ENCODE results near the gene PRKCD. TPM values are rescaled to one million over a fixed set of nuclear protein-coding genes. Genes with fewer than 3 reads are reported as not detected.

PRKCD gene
- total RNA-seq, 2 experiments from 2014 or later, result 18.7 to 21.5 TPM

GRCh38 chr3:53195066-53195450, 34.0 kb downstream of the PRKCD start:
- no peak overlapping the region for H3K27ac Mint-ChIP-seq
- DNase-seq (no peak), ATAC-seq (no peak)
- ChIA-PET CTCF (interaction anchor here (0.9 to 9.7 kb wide), 13 partner anchors 10 to 349 kb away, joined by 3 to 178 read pairs (median 9); partner anchors contain the start of genes PRKCD and RFT1), POLR2A (interaction anchor here (1.0 to 1.4 kb wide), 3 partner anchors 59 to 86 kb away, joined by 3 to 7 read pairs (median 4); no protein-coding TSS in a partner anchor)
- peaks cover 6% of the 10 kb centered on the region for H3K36me3 Mint-ChIP-seq (ENCODE audit: low read depth)
- intact Hi-C loops (cut with micrococcal nuclease), result loop anchor here (5.0 kb wide), 2 partner anchors 63 to 83 kb away; partner anchors contain the start of gene RFT1
- no peak for TF ChIP-seq CTCF (IDR thresholded peaks at IDR 0.05)
- H3K27me3 Mint-ChIP-seq, result peaks cover 1% of the 10 kb centered on the region
- H3K9me3 Mint-ChIP-seq, result no peaks in the 10 kb centered on the region
- H3K4me1 Mint-ChIP-seq (ENCODE audit: low read depth), result peaks cover 8% of the 10 kb centered on the region
- H3K4me3 Mint-ChIP-seq, result no peak overlapping the region

GRCh38 chr3:53195602-53196574, 34.9 kb downstream of the PRKCD start:
- Mint-ChIP-seq H3K4me3 (no peak overlapping the region), H3K36me3 (ENCODE audit: low read depth) (peaks cover 3% of the 10 kb centered on the region), H3K9me3 (no peaks in the 10 kb centered on the region), H3K27ac (no peak overlapping the region), H3K4me1 (ENCODE audit: low read depth) (peaks cover 8% of the 10 kb centered on the region), H3K27me3 (peaks cover 1% of the 10 kb centered on the region)
- intact Hi-C loops (cut with micrococcal nuclease), result loop anchor here (5.0 kb wide), 2 partner anchors 64 to 84 kb away; partner anchors contain the start of gene RFT1
- DNase-seq, result peak; percentile 67
- peak; percentile 99 for TF ChIP-seq CTCF (IDR thresholded peaks at IDR 0.05)
- CTCF ChIA-PET, result interaction anchor here (0.6 to 9.7 kb wide), 37 partner anchors 9 to 457 kb away, joined by 3 to 178 read pairs (median 4); partner anchors contain the start of genes PRKCD and RFT1
- peak; percentile 74 for ATAC-seq
- POLR2A ChIA-PET, result interaction anchor here (1.0 to 1.4 kb wide), 3 partner anchors 60 to 87 kb away, joined by 3 to 7 read pairs (median 5); partner anchors contain the start of gene RFT1

GRCh38 chr3:53196575-53197407, 35.8 kb downstream of the PRKCD start:
- intact Hi-C loops (cut with micrococcal nuclease), result loop anchor here (5.0 kb wide), 2 partner anchors 64 to 84 kb away; partner anchors contain the start of gene RFT1
- peak overlapping the region; percentile 7 for H3K27ac Mint-ChIP-seq
- ChIA-PET POLR2A (interaction anchor here (1.0 kb wide), 1 partner anchor 67 kb away, joined by 5 read pairs; the partner anchor contains the start of gene RFT1), CTCF (interaction anchor here (0.7 to 9.7 kb wide), 32 partner anchors 8 to 458 kb away, joined by 3 to 178 read pairs (median 5); partner anchors contain the start of genes PRKCD and RFT1)
- TF ChIP-seq CTCF (IDR thresholded peaks at IDR 0.05), result no peak
- ATAC-seq, result peak; percentile 63
- no peaks in the 10 kb centered on the region for H3K9me3 Mint-ChIP-seq
- peaks cover 3% of the 10 kb centered on the region for H3K36me3 Mint-ChIP-seq (ENCODE audit: low read depth)
- H3K4me1 Mint-ChIP-seq (ENCODE audit: low read depth), result peaks cover 8% of the 10 kb centered on the region
- peak overlapping the region; percentile 36 for H3K4me3 Mint-ChIP-seq
- DNase-seq, result peak; percentile 76
- H3K27me3 Mint-ChIP-seq, result peaks cover 1% of the 10 kb centered on the region

GRCh38 chr3:53198256-53198977, 37.4 kb downstream of the PRKCD start:
- POLR2A ChIA-PET, result no interaction called here
- Mint-ChIP-seq H3K27me3 (peaks cover 1% of the 10 kb centered on the region), H3K4me1 (ENCODE audit: low read depth) (peaks cover 8% of the 10 kb centered on the region), H3K36me3 (ENCODE audit: low read depth) (no peaks in the 10 kb centered on the region), H3K4me3 (no peak overlapping the region), H3K9me3 (no peaks in the 10 kb centered on the region), H3K27ac (no peak overlapping the region)
- DNase-seq (no peak), ATAC-seq (no peak)
- no peak for TF ChIP-seq CTCF (IDR thresholded peaks at IDR 0.05)
- intact Hi-C loops (cut with micrococcal nuclease), result loop anchor here (5.0 kb wide), 2 partner anchors 66 to 86 kb away; partner anchors contain the start of gene RFT1
- CTCF ChIA-PET, result interaction anchor here (1.3 to 9.7 kb wide), 4 partner anchors 22 to 88 kb away, joined by 6 to 178 read pairs (median 34); partner anchors contain the start of gene RFT1
